GM15510 (cell line): ENCODE results near the gene EPM2A.

Source experiments
- POLR2A ChIP-seq: IDR thresholded peaks from 3 replicates; pipeline ENCODE4 v1.6.1; 2011; ENCODE audit warnings: borderline replicate concordance; ENCODE audit not compliant: insufficient read length; ENCODE audit errors: extremely low read depth

EPM2A gene

GRCh38 chr6:145735356-145736165 lies at the start of gene EPM2A:
Gene EPM2A, minus strand, starts transcription at chr6:145735520. Its CDS starts 22 bp downstream, at chr6:145735498.
- TF ChIP-seq POLR2A = peak; percentile 54

DNA sequence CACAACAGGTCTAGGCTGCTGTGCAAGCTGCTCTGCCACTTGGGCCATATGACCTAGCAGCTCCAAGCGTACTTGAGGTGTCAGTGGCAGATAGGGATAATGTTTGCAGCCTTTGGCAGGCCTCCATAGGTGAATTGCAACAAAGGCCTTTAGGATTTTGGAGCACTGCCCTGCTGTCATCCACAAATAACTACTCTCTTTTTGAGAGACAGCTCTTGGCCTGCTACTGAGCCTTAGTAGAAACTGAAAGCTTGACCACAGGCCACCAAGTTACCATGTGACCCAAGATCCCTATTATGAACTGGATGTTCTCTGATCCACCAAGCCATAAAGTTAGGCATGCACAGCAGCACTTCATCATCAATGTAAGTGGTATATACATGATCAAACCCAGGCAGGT lies 49.4 kb upstream of the EPM2A start:
- no peak for TF ChIP-seq POLR2A

- no peak for TF ChIP-seq POLR2A
These were observed 48.5 kb upstream of the EPM2A start for GRCh38 chr6:145783796-145784195.

DNA sequence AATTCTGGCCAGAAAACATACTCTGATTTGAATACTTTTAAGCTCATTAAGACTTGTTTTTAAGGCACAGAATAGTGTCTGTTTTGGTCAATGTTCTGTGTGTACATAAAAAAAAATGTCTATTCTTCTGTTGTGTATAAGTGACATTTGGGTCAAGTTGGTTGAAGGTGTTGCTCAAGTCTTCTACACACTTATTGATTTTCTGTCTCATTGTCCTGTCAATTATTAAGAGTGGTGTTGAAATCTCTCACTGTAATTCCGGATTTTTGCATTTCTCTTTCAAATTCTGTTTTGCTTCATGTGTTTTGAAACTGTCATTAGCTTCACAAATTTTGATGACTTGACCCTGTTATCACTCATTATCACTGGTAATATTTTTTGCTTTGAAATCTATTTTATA lies 37.5 kb upstream of the EPM2A start:
- no peak for TF ChIP-seq POLR2A

- no peak for TF ChIP-seq POLR2A
These were observed 30.1 kb upstream of the EPM2A start for GRCh38 chr6:145765449-145765848.

GRCh38 chr6:145763742-145764141 lies 28.4 kb upstream of the EPM2A start:
- TF ChIP-seq POLR2A = no peak

DNA sequence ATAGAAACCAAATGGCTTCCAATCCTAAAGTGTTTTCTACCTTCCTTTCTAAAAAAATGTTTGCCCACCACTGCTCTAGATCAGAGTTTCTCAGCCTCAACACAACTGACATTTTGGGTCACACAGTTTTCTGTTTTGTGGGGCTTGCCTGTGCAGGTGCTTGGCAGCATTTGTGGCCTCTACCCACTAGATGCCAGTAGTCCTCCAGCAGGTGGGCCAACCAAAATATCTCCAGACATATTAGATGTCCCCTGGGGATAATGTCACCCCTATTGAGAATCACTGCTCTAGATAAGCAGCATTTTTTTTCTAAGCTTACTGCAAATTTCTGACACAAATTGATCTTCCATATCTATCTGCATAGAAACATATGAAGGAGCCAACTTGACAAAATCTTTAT lies 26.3 kb upstream of the EPM2A start:
- no peak for TF ChIP-seq POLR2A

DNA sequence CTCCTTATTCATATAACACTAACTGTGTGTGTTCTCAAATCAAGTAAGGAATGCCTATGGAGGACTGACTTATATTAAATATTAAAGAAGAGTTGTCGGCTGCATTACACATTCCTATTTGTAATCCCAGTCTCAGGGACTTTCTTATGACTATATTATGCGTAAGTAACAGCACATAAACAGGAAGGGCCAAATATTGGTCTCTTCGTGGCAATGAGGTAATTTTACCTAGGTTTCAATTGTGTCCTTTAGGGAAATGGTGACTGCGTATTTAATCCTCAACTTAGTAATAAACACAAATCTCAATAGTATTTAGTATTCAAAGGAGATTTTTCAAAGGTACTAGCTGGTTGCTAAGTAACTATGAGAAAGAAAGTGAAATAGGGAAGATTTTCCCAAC lies 22.8 kb upstream of the EPM2A start:
- no peak for TF ChIP-seq POLR2A

- TF ChIP-seq POLR2A = no peak
These were observed 20.9 kb upstream of the EPM2A start for GRCh38 chr6:145756170-145756662.

DNA sequence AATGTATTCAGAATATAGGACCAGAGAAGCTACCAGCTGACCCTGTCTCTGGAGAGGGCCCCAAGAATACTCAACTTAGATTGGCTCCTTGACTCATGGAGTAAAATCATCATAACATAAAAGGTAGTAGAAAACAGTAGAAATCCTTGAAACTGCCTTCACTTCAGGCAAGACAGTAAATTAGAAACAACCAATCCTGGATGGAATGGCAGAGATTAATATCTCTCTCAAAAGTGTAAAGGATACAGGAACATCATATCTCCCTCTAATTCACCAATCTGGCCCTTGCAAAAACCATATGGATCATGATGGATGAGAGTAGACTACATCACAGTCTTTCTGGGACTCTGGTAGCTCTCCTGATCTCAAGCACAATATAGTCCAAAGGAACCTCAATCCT lies 20.4 kb upstream of the EPM2A start:
- TF ChIP-seq POLR2A = no peak

GRCh38 chr6:145752638-145753037 lies 17.3 kb upstream of the EPM2A start:
- no peak for TF ChIP-seq POLR2A

- TF ChIP-seq POLR2A = no peak
These were observed 14.3 kb upstream of the EPM2A start for GRCh38 chr6:145749632-145750031.

DNA sequence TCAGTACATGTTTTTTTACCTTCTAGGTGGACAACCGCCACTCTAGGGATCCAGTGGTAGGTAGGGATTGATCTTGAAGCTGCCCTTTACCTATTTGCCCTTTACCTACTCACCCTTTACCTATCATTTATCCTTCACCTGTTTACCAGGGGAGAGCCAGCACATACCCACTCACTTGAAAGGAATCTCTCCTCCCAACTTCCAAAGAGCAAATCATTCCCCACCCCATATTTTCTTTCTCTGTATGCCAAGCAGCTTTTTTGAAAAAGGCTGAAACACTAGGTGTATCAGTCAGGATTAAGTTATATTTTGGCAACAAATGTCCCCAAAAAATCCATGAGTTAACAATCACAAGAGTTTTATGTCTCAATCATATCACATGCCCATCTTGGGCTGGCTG lies 10.5 kb upstream of the EPM2A start:
- TF ChIP-seq POLR2A = no peak

DNA sequence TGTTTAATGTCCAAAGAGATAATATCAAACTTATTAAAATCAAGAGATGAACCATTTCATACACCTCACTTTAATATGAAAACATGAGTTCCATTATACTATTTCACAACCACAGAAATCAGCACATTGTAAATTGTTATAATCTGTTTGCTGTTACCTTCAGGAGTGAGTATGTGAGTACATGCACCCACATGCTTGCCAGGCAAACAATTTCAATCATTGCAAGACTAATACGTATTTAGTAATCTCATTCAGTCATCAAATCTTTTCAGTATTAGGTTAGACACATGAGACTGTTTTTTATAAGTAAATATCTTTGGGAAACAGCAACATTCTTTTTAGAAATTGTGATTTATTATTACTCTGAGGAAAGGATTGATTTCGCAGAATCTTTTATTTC lies 9.3 kb upstream of the EPM2A start:
- no peak for TF ChIP-seq POLR2A

- no peak for TF ChIP-seq POLR2A
These were observed 8.0 kb upstream of the EPM2A start for GRCh38 chr6:145743332-145743731.

GRCh38 chr6:145738265-145738664 lies 2.9 kb upstream of the EPM2A start:
- TF ChIP-seq POLR2A = no peak

GRCh38 chr6:145736661-145737144 lies 1.4 kb upstream of the EPM2A start:
- no peak for TF ChIP-seq POLR2A
